Adrenal gland (tissue), 5 donors: ENCODE measurements around the gene MAP4K1.

ENCODE experiments used
- CTCF ChIP-seq, 6 experiments: fragments of 450-650 bp in 4 of 6; fragments of 200-600 bp in 2 of 6; sonication (generic) in 1 of 6; IDR thresholded peaks; 1 replicate in 5 of 6; 2 replicates in 1 of 6; pipeline versions ENCODE4 v1.5.1 to v1.8.0; 2016 to 2021; ENCODE audit warnings: antibody characterized with exemption in 6 of 6, mild to moderate bottlenecking in 2 of 6, moderate library complexity in 1 of 6
- POLR2A ChIP-seq, 2 donors: fragments of 450-650 bp; IDR thresholded peaks; one replicate each; pipeline ENCODE4 v1.6.1; 2017; ENCODE audit warnings: antibody characterized with exemption in 2 of 2, mild to moderate bottlenecking in 2 of 2, moderate library complexity in 1 of 2
- donor health status: DM: no; HTN: no; CAD: no.

DNA sequence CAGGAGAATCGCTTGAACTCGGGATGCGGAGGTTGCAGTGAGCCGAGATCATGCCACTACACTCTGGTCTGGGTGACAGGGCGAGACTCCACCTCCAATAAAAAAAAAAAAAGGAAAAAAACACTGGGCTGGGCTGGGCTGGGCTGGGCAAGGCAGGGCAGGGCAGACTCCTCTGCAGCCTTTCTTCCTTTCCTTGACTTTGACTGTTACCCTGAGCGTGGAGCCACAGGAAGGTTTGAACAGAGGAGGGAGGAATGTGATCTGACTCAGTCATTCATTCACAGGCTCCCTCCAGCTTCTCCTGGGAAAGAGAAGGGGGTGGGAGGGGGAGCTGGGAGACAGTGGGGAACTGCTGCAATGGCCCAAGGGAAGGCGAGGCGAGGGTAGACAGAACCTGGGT, 27.0 kb upstream of the MAP4K1 start:
- TF ChIP-seq CTCF (IDR thresholded peaks at IDR 0.05) (no peak), POLR2A (IDR thresholded peaks at IDR 0.05) (no peak)
